Stimulated activated CD4-positive, alpha-beta T cell treated with anti-CD3 and anti-CD28 coated beads, TNF-alpha, amount 100 ng/mL, for 4 hours (primary cell): Measurements from ENCODE around the gene RPS6KA2.

Experiments
- DNase-seq, 3 experiments: peaks; one replicate each; pipeline ENCODE4 v3.0.0-alpha.2; 2020; ENCODE audit warnings: low read depth in 3 of 3

Gene RPS6KA2

GRCh38 chr6:166485651-166486535, 141.2 kb downstream of the RPS6KA2 start:
- DNase-seq, result no peak

- no peak for DNase-seq
These were observed 142.2 kb downstream of the RPS6KA2 start for GRCh38 chr6:166484863-166485262.

- DNase-seq, result no peak
These were observed 143.3 kb downstream of the RPS6KA2 start for GRCh38 chr6:166483573-166484250.

GRCh38 chr6:166483026-166483425, 144.0 kb downstream of the RPS6KA2 start:
- DNase-seq, result no peak

GRCh38 chr6:166478782-166479592, 148.1 kb downstream of the RPS6KA2 start:
- no peak for DNase-seq

- DNase-seq, result no peak
These were observed 149.2 kb downstream of the RPS6KA2 start for GRCh38 chr6:166477647-166478365.

GRCh38 chr6:166476634-166477215, 150.3 kb downstream of the RPS6KA2 start:
- no peak for DNase-seq

- DNase-seq, result no peak
These were observed 150.9 kb downstream of the RPS6KA2 start for GRCh38 chr6:166476061-166476591.

GRCh38 chr6:166474721-166475565, 152.1 kb downstream of the RPS6KA2 start:
- no peak for DNase-seq

- DNase-seq, result no peak
These were observed 153.0 kb downstream of the RPS6KA2 start for GRCh38 chr6:166473886-166474571.

GRCh38 chr6:166472636-166473035, 154.4 kb downstream of the RPS6KA2 start:
- no peak for DNase-seq

GRCh38 chr6:166471797-166472260, 155.2 kb downstream of the RPS6KA2 start:
- DNase-seq, result no peak

GRCh38 chr6:166470863-166471410, 156.1 kb downstream of the RPS6KA2 start:
- DNase-seq, result no peak

- DNase-seq, result no peak
These were observed 156.8 kb downstream of the RPS6KA2 start for GRCh38 chr6:166470029-166470862.

GRCh38 chr6:166469426-166469961, 157.6 kb downstream of the RPS6KA2 start:
- no peak for DNase-seq

GRCh38 chr6:166467436-166468000, 159.5 kb downstream of the RPS6KA2 start:
- no peak for DNase-seq
